GM12873 (cell line): ENCODE results near the gene UBL5.

Experiments used
- TF ChIP-seq, protein P1 (sequence below): IDR thresholded peaks from 2 replicates; pipeline ENCODE4 v1.5.1; 2012; ENCODE audit warnings: low read depth, mild to moderate bottlenecking, moderate library complexity, low read length, control low read depth; ENCODE audit not compliant: insufficient read depth; ENCODE audit errors: missing control alignments

The UBL5 gene

DNA sequence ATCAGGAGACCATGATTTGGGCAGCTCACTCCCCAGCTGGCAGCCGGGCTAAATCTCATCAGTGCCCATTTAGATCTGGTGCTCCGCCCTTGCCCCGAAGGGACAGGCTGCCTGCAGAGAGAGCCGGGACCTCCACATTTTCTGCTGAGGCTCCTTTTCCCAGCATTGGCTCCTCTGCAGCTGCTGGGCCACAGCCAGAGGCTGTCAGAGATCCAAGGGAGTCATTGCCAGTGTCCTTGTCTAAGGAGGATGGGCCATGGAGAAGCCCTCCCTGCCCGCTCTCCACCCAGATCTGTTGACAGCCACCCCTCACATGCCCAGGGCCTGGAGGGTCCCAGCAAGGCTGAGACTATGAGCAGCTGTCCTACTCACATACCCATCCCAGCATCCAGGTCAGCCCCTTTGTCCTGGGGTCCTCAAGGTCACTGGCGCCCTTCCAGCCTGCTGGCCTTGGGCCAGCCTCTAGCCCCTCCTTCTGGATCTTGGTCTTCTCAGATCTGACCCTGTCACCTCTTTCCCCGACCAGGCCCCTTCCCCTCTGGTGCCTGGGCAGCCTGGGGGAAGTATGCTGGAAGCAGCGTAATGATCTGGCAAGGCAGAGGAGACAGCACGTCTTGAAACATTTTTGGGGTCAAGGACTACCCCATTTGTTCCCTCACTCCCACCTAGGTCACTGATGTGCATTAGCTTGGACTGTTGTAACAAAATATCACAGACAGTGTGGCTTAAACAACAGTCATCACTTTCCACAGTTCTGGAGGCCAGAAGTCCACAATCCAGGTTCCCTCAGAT is 15.3 kb downstream of the UBL5 start:
- TF ChIP-seq, protein P1, sequence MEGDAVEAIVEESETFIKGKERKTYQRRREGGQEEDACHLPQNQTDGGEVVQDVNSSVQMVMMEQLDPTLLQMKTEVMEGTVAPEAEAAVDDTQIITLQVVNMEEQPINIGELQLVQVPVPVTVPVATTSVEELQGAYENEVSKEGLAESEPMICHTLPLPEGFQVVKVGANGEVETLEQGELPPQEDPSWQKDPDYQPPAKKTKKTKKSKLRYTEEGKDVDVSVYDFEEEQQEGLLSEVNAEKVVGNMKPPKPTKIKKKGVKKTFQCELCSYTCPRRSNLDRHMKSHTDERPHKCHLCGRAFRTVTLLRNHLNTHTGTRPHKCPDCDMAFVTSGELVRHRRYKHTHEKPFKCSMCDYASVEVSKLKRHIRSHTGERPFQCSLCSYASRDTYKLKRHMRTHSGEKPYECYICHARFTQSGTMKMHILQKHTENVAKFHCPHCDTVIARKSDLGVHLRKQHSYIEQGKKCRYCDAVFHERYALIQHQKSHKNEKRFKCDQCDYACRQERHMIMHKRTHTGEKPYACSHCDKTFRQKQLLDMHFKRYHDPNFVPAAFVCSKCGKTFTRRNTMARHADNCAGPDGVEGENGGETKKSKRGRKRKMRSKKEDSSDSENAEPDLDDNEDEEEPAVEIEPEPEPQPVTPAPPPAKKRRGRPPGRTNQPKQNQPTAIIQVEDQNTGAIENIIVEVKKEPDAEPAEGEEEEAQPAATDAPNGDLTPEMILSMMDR, result no peak

DNA sequence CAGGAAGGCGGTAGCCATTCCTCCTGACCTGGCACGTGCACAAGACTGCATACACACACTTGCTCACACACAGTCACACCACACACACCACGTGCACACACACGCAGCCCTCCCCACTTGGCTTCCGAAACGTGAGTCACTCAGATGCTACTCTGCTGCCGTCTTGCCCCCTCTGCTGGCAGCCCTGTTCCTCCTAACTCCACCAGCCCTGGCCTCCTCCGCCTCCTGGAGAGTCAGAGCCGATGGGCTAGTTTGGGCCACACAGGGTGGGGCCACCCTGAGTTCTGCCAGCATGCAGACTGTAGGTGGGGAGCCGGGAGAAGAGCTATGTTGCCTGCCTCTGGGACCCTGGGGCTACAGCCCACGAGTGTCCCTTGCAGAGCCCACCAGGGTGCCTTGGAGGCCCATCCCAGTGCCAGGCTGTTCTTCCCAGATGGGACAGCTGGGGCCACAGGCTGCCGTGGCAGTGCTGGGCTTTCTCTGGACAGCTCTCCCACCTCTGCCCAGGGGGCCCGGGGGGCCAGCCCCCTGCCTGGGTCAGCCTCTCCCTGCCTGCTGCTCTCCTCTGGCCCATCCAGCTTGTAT is 19.5 kb downstream of the UBL5 start:
- TF ChIP-seq, protein P1, result peak; percentile 35

DNA sequence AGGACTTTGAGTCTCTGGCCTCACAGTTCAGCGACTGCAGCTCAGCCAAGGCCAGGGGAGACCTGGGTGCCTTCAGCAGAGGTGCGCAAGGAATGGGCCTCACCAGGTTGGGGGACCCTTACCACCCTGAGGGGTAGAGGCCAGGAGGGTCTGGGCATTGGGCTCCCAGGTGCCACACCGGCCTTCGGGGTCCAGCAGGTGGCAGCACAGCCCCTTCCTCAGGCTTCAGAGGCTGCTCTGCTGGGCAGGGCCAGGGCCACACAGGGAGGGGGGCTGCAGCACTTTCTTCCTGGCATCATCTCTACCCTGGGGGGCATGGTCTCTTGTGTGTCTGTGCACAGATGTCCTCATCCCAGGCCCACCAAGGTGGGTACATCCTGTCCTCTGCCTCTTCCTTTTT is 20.3 kb downstream of the UBL5 start:
- TF ChIP-seq, protein P1, result peak; percentile 60

DNA sequence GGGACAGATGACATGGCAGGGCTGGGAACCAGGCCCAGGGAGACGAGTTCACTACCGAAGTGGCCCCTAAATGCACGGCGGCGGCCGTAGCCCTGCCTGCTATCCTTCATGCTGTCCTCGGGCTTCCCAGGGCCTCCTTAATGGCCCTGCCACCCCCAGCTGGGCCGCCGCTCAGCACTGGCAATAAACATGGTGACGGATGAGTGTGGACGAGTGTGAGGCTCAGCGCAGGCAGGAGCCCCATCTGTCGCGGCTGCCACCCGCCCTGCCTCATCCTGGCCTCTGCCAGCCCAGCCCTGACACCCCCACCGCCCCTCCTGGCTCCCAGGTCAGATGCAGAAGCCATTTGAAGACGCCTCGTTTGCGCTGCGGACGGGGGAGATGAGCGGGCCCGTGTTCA is 21.0 kb downstream of the UBL5 start:
- TF ChIP-seq, protein P1, result no peak

DNA sequence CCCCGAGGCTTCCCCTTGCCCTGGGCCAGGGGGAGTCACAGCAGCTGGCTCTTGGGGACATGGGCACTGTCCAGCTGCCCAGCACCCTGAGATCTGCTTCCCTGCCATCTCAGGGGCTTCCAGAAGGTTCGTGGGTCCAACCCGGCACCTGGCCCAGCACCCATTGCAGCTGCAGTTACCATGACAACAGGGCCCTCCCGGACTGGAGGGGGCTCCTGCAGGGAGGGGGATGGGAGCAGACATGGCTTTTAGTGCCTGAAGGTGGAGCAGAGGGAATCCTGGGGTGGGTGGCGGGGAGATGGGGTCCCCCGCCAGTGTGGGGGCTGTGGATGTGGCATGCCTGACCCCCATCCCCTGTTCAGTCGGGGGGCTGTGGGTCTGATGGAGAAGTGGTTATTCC is 22.1 kb downstream of the UBL5 start:
- TF ChIP-seq, protein P1, result no peak

DNA sequence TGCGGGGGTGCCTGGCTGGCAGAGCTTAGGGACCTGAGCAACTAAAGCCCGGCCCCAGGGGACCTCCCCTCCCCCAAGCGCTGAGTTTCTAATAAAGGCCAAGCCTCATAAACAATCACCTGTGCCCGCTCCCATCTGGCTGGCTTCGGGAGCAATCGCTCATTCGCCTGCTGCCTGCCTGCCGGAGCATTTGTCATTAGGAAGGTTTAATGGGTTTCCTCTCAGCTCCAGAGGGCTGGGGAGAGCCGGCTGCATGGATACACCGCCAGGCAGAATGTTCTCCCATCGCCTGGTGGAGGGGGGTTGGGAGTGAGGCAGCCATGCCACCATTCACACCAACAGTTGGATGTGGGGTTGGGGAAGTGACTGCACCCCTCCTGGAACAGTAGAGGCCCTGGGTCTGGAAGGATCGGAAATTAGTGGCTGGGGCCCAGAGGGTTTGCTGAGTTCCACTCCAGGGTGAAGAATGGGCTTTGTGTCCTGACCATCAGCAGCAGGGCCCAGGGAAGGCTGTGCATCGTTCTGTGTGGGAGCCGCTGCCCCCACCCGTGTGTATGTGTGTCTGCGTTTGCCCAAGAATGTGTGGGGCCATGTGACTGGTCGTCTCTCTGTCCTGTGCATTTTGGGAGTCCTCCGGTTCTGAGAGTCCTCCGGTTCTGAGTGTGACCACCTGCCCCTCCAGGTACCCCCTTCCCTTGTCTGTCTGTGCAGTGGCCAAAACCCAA is 22.7 kb downstream of the UBL5 start:
- TF ChIP-seq, protein P1, result no peak

DNA sequence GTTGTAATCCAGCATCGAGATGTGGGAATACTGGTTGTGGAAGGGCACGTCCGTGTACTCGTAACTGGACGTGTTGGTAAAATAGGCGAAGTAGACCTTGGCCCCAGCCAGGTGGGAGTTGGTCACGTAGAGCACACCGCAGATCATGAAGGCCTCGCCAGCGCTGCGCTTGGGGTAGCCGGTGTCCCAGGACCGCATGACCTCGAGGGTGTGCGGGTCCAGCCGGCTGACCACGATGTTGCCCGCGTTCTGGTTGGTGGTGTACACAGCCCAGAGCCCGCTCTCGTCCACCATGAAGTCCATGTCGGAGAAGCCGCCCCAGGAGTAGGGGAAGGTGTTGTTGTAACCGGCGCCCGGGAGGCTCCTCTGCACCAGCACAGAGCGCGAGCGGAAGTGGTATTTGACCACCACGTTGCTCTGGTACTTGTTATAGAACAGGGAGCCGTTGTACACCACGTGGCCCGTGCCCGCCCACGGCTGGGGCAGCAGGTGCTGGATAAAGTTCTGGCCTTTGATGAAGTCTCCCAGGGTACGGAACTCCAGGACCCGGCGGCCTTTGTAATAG is 26.6 kb downstream of the UBL5 start:
- TF ChIP-seq, protein P1, result no peak
